ENCODE measurements around the gene LIMS1. TPM values are rescaled to one million over a fixed set of nuclear protein-coding genes. Genes with fewer than 3 reads are reported as not detected.

LIMS1 gene
- total RNA-seq, 2 experiments from 2014 or later: 18.5 to 21.3 TPM

DNA sequence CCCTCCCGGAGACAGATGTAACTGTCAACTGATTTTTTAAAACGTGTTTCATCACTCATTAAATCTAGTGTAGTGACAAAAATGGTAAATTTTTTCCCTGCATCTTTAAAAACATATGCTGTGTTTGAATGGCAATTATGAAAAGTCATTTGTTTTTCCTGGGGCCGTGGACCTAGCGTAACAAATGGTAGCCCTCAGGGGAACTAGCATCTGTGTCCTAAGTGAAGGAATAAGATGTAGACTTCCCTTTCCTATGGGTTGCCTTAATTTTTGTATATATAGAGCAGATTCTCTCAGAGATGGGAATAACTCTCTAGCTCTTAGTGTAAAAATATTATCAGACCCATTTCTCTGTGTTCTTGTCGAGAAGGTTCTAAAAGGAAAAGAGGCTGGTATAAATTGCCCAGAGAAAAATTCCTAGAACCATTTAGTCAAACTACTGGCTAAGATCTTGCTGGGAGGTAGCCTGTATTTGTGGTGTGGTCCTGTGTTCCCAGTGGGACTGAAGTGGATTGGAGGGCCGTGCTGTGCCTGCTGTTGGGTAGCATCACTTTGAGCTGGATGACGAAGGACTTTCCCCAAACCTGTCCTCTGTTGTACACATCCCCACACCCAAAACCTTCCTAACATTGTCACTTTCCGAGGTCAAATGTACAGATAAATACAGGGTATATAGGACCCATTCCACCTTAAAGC, 85.8 kb downstream of the LIMS1 start:
- Mint-ChIP-seq H3K36me3 (ENCODE audit: low read depth) (no peaks in the 10 kb centered on the region), H3K4me3 (peak overlapping the region; percentile 89), H3K9me3 (no peaks in the 10 kb centered on the region), H3K27me3 (no peaks in the 10 kb centered on the region), H3K27ac (peak overlapping the region; percentile 90), H3K4me1 (ENCODE audit: low read depth) (peaks cover 90% of the 10 kb centered on the region)
- Histone ChIP-seq H3K27me3 (ENCODE audit: control insufficient read depth in 1 of 2, insufficient read depth in 2 of 2, low read length in 2 of 2) (no peaks in the 10 kb centered on the region), H3K9me3 (ENCODE audit: control insufficient read depth in 1 of 2, insufficient read depth in 1 of 2, low read length in 2 of 2) (no peaks in the 10 kb centered on the region), H3K4me3 (ENCODE audit: low read length) (peak overlapping the region; percentile 65), H3K4me1 (ENCODE audit: insufficient read depth, low read length) (peaks cover 67% of the 10 kb centered on the region), H3K36me3 (ENCODE audit: insufficient read depth, low read length) (no peaks in the 10 kb centered on the region), H3K27ac (ENCODE audit: low read depth in 1 of 2, low read length in 2 of 2) (peak overlapping the region; percentile 73 to 81)
- TF ChIP-seq, protein P1, sequence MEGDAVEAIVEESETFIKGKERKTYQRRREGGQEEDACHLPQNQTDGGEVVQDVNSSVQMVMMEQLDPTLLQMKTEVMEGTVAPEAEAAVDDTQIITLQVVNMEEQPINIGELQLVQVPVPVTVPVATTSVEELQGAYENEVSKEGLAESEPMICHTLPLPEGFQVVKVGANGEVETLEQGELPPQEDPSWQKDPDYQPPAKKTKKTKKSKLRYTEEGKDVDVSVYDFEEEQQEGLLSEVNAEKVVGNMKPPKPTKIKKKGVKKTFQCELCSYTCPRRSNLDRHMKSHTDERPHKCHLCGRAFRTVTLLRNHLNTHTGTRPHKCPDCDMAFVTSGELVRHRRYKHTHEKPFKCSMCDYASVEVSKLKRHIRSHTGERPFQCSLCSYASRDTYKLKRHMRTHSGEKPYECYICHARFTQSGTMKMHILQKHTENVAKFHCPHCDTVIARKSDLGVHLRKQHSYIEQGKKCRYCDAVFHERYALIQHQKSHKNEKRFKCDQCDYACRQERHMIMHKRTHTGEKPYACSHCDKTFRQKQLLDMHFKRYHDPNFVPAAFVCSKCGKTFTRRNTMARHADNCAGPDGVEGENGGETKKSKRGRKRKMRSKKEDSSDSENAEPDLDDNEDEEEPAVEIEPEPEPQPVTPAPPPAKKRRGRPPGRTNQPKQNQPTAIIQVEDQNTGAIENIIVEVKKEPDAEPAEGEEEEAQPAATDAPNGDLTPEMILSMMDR (IDR thresholded peaks at IDR 0.05): no peak
- ChIA-PET POLR2A (interaction anchor here (1.4 to 2.0 kb wide), 6 partner anchors 8 to 86 kb away, joined by 6 to 19 read pairs (median 14); partner anchors contain the start of gene LIMS1), CTCF (interaction anchor here (0.8 to 21.0 kb wide), 4 partner anchors 9 to 22 kb away, joined by 3 to 309 read pairs (median 4); no protein-coding TSS in a partner anchor)
- intact Hi-C loops (cut with DNase I, micrococcal nuclease): loop anchor here in 1 of 2 experiments (1.0 to 2.0 kb wide), 2 partner anchors 9 to 17 kb away; no protein-coding TSS in a partner anchor
- DNase-seq (no peak), ATAC-seq (ENCODE audit: poor library complexity) (no peak)

DNA sequence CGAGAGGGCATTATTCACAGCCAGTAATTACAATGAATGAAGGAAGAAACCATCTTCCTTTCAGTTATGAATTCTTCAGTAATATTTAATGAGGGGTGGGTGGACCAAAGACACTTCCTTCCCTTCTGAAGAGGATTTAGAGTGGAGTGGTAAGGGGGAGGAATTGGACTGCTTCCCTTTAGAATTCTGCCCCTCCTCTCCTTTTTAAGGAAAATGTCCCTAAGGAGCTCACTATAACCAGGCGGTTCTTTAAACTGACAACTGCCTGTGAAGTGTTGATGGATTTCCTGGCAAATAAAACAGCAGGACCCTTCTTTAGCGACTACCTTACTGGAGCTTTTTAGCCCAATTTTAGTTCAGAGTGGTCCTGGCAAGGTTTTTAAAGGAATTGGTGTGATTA, 86.4 kb downstream of the LIMS1 start:
- POLR2A ChIA-PET: interaction anchor here (1.1 to 2.0 kb wide), 7 partner anchors 8 to 87 kb away, joined by 4 to 19 read pairs (median 8); partner anchors contain the start of gene LIMS1
- H3K4me1 ChIP-seq (ENCODE audit: insufficient read depth, low read length): peaks cover 66% of the 10 kb centered on the region

DNA sequence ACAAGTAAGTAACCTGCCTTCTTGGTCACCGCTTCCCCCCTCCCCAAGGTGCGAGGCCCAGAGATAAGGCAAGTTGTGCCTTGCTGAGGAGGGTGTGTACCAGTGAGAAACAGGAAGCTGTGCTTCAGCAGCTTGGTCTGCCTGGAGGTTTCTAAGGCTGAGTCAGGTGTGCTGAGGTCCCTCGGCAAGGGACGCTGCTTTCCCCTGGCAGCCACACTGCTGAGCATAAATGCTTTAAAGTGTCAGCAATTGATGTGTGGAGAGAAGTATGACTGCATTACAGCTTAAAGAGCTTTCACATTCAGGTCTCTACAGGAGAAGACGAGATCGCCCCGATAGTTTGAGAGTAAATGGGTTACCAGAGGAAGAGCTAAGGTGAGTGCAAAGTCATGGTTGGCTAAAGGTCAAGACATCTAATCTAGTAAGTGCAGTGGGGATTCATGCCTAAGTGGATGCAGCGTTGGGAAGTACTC, 86.9 kb downstream of the LIMS1 start:
- ChIA-PET CTCF (interaction anchor here (0.8 to 21.0 kb wide), 3 partner anchors 8 to 14 kb away, joined by 3 to 309 read pairs (median 4); no protein-coding TSS in a partner anchor), POLR2A (interaction anchor here (1.1 to 2.0 kb wide), 7 partner anchors 8 to 87 kb away, joined by 4 to 19 read pairs (median 8); partner anchors contain the start of gene LIMS1)
- H3K4me3 ChIP-seq (ENCODE audit: low read length): peak overlapping the region; percentile 65
- ATAC-seq (ENCODE audit: poor library complexity) (peak; percentile 91), DNase-seq (peak; percentile 64 to 92 (median 78))
- TF ChIP-seq, protein P1 (IDR thresholded peaks at IDR 0.05): no peak
- H3K27me3 ChIP-seq (ENCODE audit: control insufficient read depth in 1 of 2, insufficient read depth in 2 of 2, low read length in 2 of 2): no peaks in the 10 kb centered on the region
- peak overlapping the region; percentile 89 for H3K4me3 Mint-ChIP-seq
- H3K27ac ChIP-seq (ENCODE audit: low read depth in 1 of 2, low read length in 2 of 2): peak overlapping the region; percentile 73 to 81
- H3K27ac Mint-ChIP-seq: peak overlapping the region; percentile 90
- peaks cover 61% of the 10 kb centered on the region for H3K4me1 ChIP-seq (ENCODE audit: insufficient read depth, low read length)
- H3K36me3 Mint-ChIP-seq (ENCODE audit: low read depth): no peaks in the 10 kb centered on the region
- no peaks in the 10 kb centered on the region for H3K9me3 Mint-ChIP-seq
- no peaks in the 10 kb centered on the region for H3K36me3 ChIP-seq (ENCODE audit: insufficient read depth, low read length)
- peaks cover 89% of the 10 kb centered on the region for H3K4me1 Mint-ChIP-seq (ENCODE audit: low read depth)
- intact Hi-C loops (cut with DNase I, micrococcal nuclease): loop anchor here in 1 of 2 experiments (2.0 kb wide), 1 partner anchor 16 kb away; no protein-coding TSS in a partner anchor
- no peaks in the 10 kb centered on the region for H3K9me3 ChIP-seq (ENCODE audit: control insufficient read depth in 1 of 2, insufficient read depth in 1 of 2, low read length in 2 of 2)
- no peaks in the 10 kb centered on the region for H3K27me3 Mint-ChIP-seq

More for the DNA sequence above, 86.4 kb downstream of the LIMS1 start:
- Histone ChIP-seq H3K9me3 (ENCODE audit: control insufficient read depth in 1 of 2, insufficient read depth in 1 of 2, low read length in 2 of 2) (no peaks in the 10 kb centered on the region), H3K27me3 (ENCODE audit: control insufficient read depth in 1 of 2, insufficient read depth in 2 of 2, low read length in 2 of 2) (no peaks in the 10 kb centered on the region), H3K27ac (ENCODE audit: low read depth in 1 of 2, low read length in 2 of 2) (peak overlapping the region; percentile 73 to 81), H3K36me3 (ENCODE audit: insufficient read depth, low read length) (no peaks in the 10 kb centered on the region), H3K4me3 (ENCODE audit: low read length) (peak overlapping the region; percentile 65)
- no peaks in the 10 kb centered on the region for H3K27me3 Mint-ChIP-seq
- peak overlapping the region; percentile 89 for H3K4me3 Mint-ChIP-seq
- CTCF ChIA-PET: interaction anchor here (0.8 to 21.0 kb wide), 4 partner anchors 8 to 23 kb away, joined by 3 to 309 read pairs (median 4); no protein-coding TSS in a partner anchor
- peak overlapping the region; percentile 90 for H3K27ac Mint-ChIP-seq
- H3K4me1 Mint-ChIP-seq (ENCODE audit: low read depth): peaks cover 89% of the 10 kb centered on the region
- no peaks in the 10 kb centered on the region for H3K9me3 Mint-ChIP-seq
- no peaks in the 10 kb centered on the region for H3K36me3 Mint-ChIP-seq (ENCODE audit: low read depth)
- no peak for DNase-seq
- ATAC-seq (ENCODE audit: poor library complexity): peak; percentile 4
- intact Hi-C loops (cut with DNase I, micrococcal nuclease): loop anchor here in 1 of 2 experiments (2.0 kb wide), 1 partner anchor 16 kb away; no protein-coding TSS in a partner anchor
- TF ChIP-seq, protein P1 (IDR thresholded peaks at IDR 0.05): no peak
